ENCODE data around the gene PDZD2.
"Not testable (repeated sequence)": the region's sequence is repeated elsewhere in the genome, so short reads cannot be mapped to it uniquely, and the experiment has no call there.

Gene PDZD2

GRCh38 chr5:31731710-31732301, 92.9 kb downstream of the PDZD2 start:
- Histone ChIP-seq H3K9me3 (no peaks in the 10 kb centered on the region), H3K27me3 (no peaks in the 10 kb centered on the region), H3K27ac (no peak overlapping the region), H3K4me3 (ENCODE audit: low read depth in 1 of 2, low read length in 1 of 2) (no peak overlapping the region), H3K36me3 (no peaks in the 10 kb centered on the region), H3K4me1 (ENCODE audit: control insufficient read depth in 1 of 2, insufficient read depth in 1 of 2, low read depth in 1 of 2, low read length in 1 of 2) (no peaks in the 10 kb centered on the region)
- TF ChIP-seq, protein P1, sequence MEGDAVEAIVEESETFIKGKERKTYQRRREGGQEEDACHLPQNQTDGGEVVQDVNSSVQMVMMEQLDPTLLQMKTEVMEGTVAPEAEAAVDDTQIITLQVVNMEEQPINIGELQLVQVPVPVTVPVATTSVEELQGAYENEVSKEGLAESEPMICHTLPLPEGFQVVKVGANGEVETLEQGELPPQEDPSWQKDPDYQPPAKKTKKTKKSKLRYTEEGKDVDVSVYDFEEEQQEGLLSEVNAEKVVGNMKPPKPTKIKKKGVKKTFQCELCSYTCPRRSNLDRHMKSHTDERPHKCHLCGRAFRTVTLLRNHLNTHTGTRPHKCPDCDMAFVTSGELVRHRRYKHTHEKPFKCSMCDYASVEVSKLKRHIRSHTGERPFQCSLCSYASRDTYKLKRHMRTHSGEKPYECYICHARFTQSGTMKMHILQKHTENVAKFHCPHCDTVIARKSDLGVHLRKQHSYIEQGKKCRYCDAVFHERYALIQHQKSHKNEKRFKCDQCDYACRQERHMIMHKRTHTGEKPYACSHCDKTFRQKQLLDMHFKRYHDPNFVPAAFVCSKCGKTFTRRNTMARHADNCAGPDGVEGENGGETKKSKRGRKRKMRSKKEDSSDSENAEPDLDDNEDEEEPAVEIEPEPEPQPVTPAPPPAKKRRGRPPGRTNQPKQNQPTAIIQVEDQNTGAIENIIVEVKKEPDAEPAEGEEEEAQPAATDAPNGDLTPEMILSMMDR (IDR thresholded peaks at IDR 0.05), result no peak

- H3K36me3 ChIP-seq; H3K4me1 ChIP-seq (ENCODE audit: control insufficient read depth in 1 of 2, insufficient read depth in 1 of 2, low read depth in 1 of 2, low read length in 1 of 2); H3K27me3 ChIP-seq; H3K9me3 ChIP-seq; H3K4me3 ChIP-seq (ENCODE audit: low read depth in 1 of 2, low read length in 1 of 2); H3K27ac ChIP-seq: not testable (repeated sequence)
Observed at GRCh38 chr5:31732821-31733220, 93.9 kb downstream of the PDZD2 start.

GRCh38 chr5:31733371-31733770, 94.4 kb downstream of the PDZD2 start:
- H3K36me3 ChIP-seq, result no peaks in the 10 kb centered on the region
- TF ChIP-seq, protein P1 (IDR thresholded peaks at IDR 0.05), result no peak
- no peaks in the 10 kb centered on the region for H3K9me3 ChIP-seq
- H3K4me1 ChIP-seq (ENCODE audit: control insufficient read depth in 1 of 2, insufficient read depth in 1 of 2, low read depth in 1 of 2, low read length in 1 of 2), result no peaks in the 10 kb centered on the region
- H3K27me3 ChIP-seq, result no peaks in the 10 kb centered on the region
- H3K4me3 ChIP-seq (ENCODE audit: low read depth in 1 of 2, low read length in 1 of 2), result no peak overlapping the region
- H3K27ac ChIP-seq, result no peak overlapping the region

- no peaks in the 10 kb centered on the region for H3K9me3 ChIP-seq
- H3K4me1 ChIP-seq (ENCODE audit: control insufficient read depth in 1 of 2, insufficient read depth in 1 of 2, low read depth in 1 of 2, low read length in 1 of 2), result no peaks in the 10 kb centered on the region
- H3K36me3 ChIP-seq, result no peaks in the 10 kb centered on the region
- H3K4me3 ChIP-seq (ENCODE audit: low read depth in 1 of 2, low read length in 1 of 2), result no peak overlapping the region
- TF ChIP-seq, protein P1 (IDR thresholded peaks at IDR 0.05), result no peak
- H3K27ac ChIP-seq, result no peak overlapping the region
- no peaks in the 10 kb centered on the region for H3K27me3 ChIP-seq
Observed at GRCh38 chr5:31736127-31736526, 97.2 kb downstream of the PDZD2 start.

DNA sequence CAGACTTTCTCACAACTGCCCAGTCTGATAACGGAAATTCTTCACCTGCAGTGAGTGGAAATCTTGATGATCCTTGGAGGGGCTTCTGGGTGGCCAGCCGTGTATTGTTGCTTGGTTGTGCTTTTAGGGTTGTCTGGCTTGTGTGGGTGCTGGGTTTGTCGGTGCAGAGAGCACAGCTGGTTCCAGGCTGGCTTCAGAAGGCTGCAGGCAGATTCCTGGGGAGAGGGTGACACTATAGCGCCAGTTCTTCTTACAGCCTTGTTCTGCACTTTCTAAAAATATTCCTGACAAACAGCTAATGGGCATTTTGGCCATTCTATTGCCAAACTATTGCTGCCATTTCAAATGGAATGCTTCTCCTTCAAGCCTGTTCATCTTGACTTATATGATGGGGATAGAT, 99.3 kb downstream of the PDZD2 start:
- no peaks in the 10 kb centered on the region for H3K9me3 ChIP-seq
- TF ChIP-seq, protein P1 (IDR thresholded peaks at IDR 0.05), result no peak
- no peaks in the 10 kb centered on the region for H3K4me1 ChIP-seq (ENCODE audit: control insufficient read depth in 1 of 2, insufficient read depth in 1 of 2, low read depth in 1 of 2, low read length in 1 of 2)
- no peak overlapping the region for H3K4me3 ChIP-seq (ENCODE audit: low read depth in 1 of 2, low read length in 1 of 2)
- no peaks in the 10 kb centered on the region for H3K27me3 ChIP-seq
- H3K27ac ChIP-seq, result no peak overlapping the region
- H3K36me3 ChIP-seq, result no peaks in the 10 kb centered on the region

DNA sequence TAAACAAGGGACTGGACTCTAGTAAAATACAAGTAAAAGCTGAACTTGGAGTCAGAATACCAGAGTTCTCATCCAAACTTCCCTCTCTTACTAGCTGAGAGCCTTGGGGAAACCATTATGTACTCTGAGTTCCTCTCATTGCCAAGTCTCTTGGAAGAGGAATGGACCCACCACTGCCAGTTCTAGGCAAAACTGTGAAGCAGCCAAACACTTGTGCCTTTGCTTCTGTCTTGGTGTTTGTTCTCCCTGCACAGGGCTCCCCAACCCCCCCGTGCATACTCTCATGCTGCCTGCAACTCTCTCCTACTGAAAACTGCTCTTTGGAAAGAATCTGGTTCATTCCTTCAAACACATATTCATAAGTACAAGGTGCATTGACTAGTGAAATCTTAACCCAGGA, 102.6 kb downstream of the PDZD2 start:
- H3K9me3 ChIP-seq, result no peaks in the 10 kb centered on the region
- H3K27me3 ChIP-seq, result no peaks in the 10 kb centered on the region
- TF ChIP-seq, protein P1 (IDR thresholded peaks at IDR 0.05), result no peak
- no peak overlapping the region for H3K4me3 ChIP-seq (ENCODE audit: low read depth in 1 of 2, low read length in 1 of 2)
- H3K27ac ChIP-seq, result no peak overlapping the region
- no peaks in the 10 kb centered on the region for H3K36me3 ChIP-seq
- no peaks in the 10 kb centered on the region for H3K4me1 ChIP-seq (ENCODE audit: control insufficient read depth in 1 of 2, insufficient read depth in 1 of 2, low read depth in 1 of 2, low read length in 1 of 2)

All from neutrophil (primary cell).